H1 (cell line): ENCODE data around the gene AIMP1. TPM values are rescaled to one million over a fixed set of nuclear protein-coding genes. Genes with fewer than 3 reads are reported as not detected.

ENCODE experiments used
- CTCF ChIA-PET: fragments of 300-600 bp; sonication (Branson Sonifier 250); formaldehyde crosslinking; loops from one replicate; lab custom pipeline; 2021; ENCODE audit not compliant: partially characterized antibody; lab: Charles Lee
- POLR2A ChIA-PET: fragments of 300-600 bp; sonication (Branson Sonifier 250); formaldehyde crosslinking; loops from one replicate; lab custom pipeline; 2021; ENCODE audit warnings: inconsistent platforms; ENCODE audit not compliant: partially characterized antibody; lab: Charles Lee
- DNase-seq, 2 experiments: peaks; one replicate each; pipeline versions ENCODE4 v3.0.0 to v3.0.0-alpha.2; 2010 to 2022; ENCODE audit warnings: low spot score in 2 of 2, low read depth in 1 of 2, mixed read lengths in 1 of 2
- FAIRE-seq: peaks from 2 replicates; lab custom pipeline; 2011; peaks lifted over from hg19 to GRCh38; lab: Jason Lieb, UNC
- H2AFZ ChIP-seq: 2 replicates; pipeline ENCODE4 v1.8.1; 2012; ENCODE audit warnings: low read length, inconsistent platforms
- H2AK5ac ChIP-seq: 2 replicates; pipeline ENCODE4 v1.6.1; 2013; ENCODE audit warnings: low read depth, low read length
- H2BK120ac ChIP-seq: replicated peaks from 2 replicates; pipeline ENCODE3; 2013; ENCODE audit warnings: low read depth, low read length, inconsistent platforms
- H2BK12ac ChIP-seq: 2 replicates; pipeline ENCODE4 v1.6.1; 2013; ENCODE audit warnings: low read depth, low read length
- H2BK15ac ChIP-seq: 2 replicates; pipeline ENCODE4 v1.6.1; 2013; ENCODE audit warnings: low read length
- H2BK20ac ChIP-seq: 2 replicates; pipeline ENCODE4 v1.6.1; 2013; ENCODE audit warnings: low read length
- H2BK5ac ChIP-seq: 2 replicates; pipeline ENCODE4 v1.6.1; 2013; ENCODE audit warnings: low read depth, low read length
- H3K14ac ChIP-seq: 2 replicates; pipeline ENCODE4 v1.6.1; 2013; ENCODE audit warnings: inconsistent platforms; ENCODE audit not compliant: insufficient read length
- H3K18ac ChIP-seq: 2 replicates; pipeline ENCODE4 v1.6.1; 2013; ENCODE audit warnings: low read length; ENCODE audit errors: extremely low read depth
- H3K23ac ChIP-seq: 2 replicates; pipeline ENCODE4 v1.6.1; 2013; ENCODE audit warnings: inconsistent platforms; ENCODE audit not compliant: insufficient read length
- H3K23me2 ChIP-seq: 2 replicates; pipeline ENCODE4 v1.6.1; 2013; ENCODE audit warnings: low read depth, low read length
- H3K27ac ChIP-seq: 2 replicates; pipeline ENCODE4 v1.6.1; 2011; ENCODE audit warnings: low read depth, low read length, inconsistent platforms
- H3K27me3 ChIP-seq, 4 experiments: replicated peaks in 1 of 4; 1 replicate in 1 of 4; 2 replicates in 3 of 4; pipeline versions ENCODE4 v1.6.1 to v1.8.1; 2011 to 2013; ENCODE audit warnings: low read length in 3 of 4, mild to moderate bottlenecking in 3 of 4, inconsistent platforms in 2 of 4, mixed read lengths in 2 of 4, moderate library complexity in 1 of 4; ENCODE audit not compliant: control insufficient read depth in 3 of 4, insufficient read depth in 3 of 4; ENCODE audit errors: extremely low read depth in 1 of 4
- H3K36me3 ChIP-seq, 4 experiments: 2 replicates each; pipeline versions ENCODE4 v1.6.1 to v1.8.1; 2011 to 2013; ENCODE audit warnings: mild to moderate bottlenecking in 4 of 4, low read length in 3 of 4, moderate library complexity in 2 of 4, control low read depth in 1 of 4, inconsistent platforms in 1 of 4; ENCODE audit not compliant: insufficient read depth in 4 of 4, control insufficient read depth in 2 of 4
- H3K4ac ChIP-seq: replicated peaks from 2 replicates; pipeline ENCODE3; 2013; ENCODE audit warnings: low read length, low read depth, mixed read lengths, inconsistent platforms; ENCODE audit not compliant: insufficient read length
- H3K4me1 ChIP-seq, 4 experiments: replicated peaks in 1 of 4; 1 replicate in 1 of 4; 2 replicates in 3 of 4; pipeline versions ENCODE4 v1.6.1 to v1.8.1; 2011 to 2013; ENCODE audit warnings: low read length in 3 of 4, inconsistent platforms in 2 of 4, mixed read lengths in 1 of 4; ENCODE audit not compliant: insufficient read depth in 4 of 4, control insufficient read depth in 3 of 4
- H3K4me2 ChIP-seq, 2 experiments: 2 replicates each; pipeline versions ENCODE4 v1.6.1 to v1.8.1; 2011 to 2013; ENCODE audit warnings: low read depth in 2 of 2, low read length in 2 of 2, control low read depth in 1 of 2, inconsistent platforms in 1 of 2, mild to moderate bottlenecking in 1 of 2; ENCODE audit not compliant: insufficient read depth in 1 of 2
- H3K4me3 ChIP-seq, 4 experiments: fragments of 200-600, 300-600 bp in 1 of 4; sonication (generic), shearing (Covaris generic), sonication (Bioruptor Twin) in 1 of 4; 2 replicates each; pipeline versions ENCODE4 v1.5.1 to v1.8.1; 2011 to 2016; ENCODE audit warnings: low read length in 4 of 4, low read depth in 3 of 4, control low read depth in 2 of 4, inconsistent platforms in 2 of 4, mild to moderate bottlenecking in 2 of 4, mixed read lengths in 1 of 4, moderate library complexity in 1 of 4; ENCODE audit not compliant: insufficient read depth in 2 of 4; ENCODE audit errors: extremely low read depth in 1 of 4
- H3K56ac ChIP-seq: replicated peaks from 2 replicates; pipeline ENCODE3; 2013; ENCODE audit warnings: low read depth, mild to moderate bottlenecking, mixed read lengths, low read length, inconsistent platforms; ENCODE audit not compliant: insufficient read length
- H3K79me1 ChIP-seq: 2 replicates; pipeline ENCODE4 v1.6.1; 2013; ENCODE audit warnings: low read depth, low read length, control low read depth
- H3K79me2 ChIP-seq, 2 experiments: 2 replicates each; pipeline versions ENCODE4 v1.6.1 to v1.8.1; 2012 to 2013; ENCODE audit warnings: low read length in 2 of 2, mild to moderate bottlenecking in 2 of 2, inconsistent platforms in 1 of 2; ENCODE audit not compliant: insufficient read depth in 2 of 2, control insufficient read depth in 1 of 2
- H3K9ac ChIP-seq, 4 experiments: replicated peaks in 1 of 4; 1 replicate in 1 of 4; 2 replicates in 3 of 4; pipeline versions ENCODE4 v1.6.1 to v1.8.1; 2011 to 2013; ENCODE audit warnings: low read depth in 3 of 4, low read length in 3 of 4, control low read depth in 2 of 4, mild to moderate bottlenecking in 2 of 4, moderate library complexity in 2 of 4, inconsistent platforms in 1 of 4; ENCODE audit errors: extremely low read depth in 1 of 4
- H3K9me3 ChIP-seq, 2 experiments: 2 replicates each; pipeline versions ENCODE4 v1.6.1 to v1.8.1; 2012 to 2013; ENCODE audit warnings: mild to moderate bottlenecking in 2 of 2, moderate library complexity in 2 of 2, control low read depth in 1 of 2, inconsistent platforms in 1 of 2, low read depth in 1 of 2, low read length in 1 of 2, mixed read lengths in 1 of 2; ENCODE audit not compliant: insufficient read depth in 2 of 2
- H4K20me1 ChIP-seq, 2 experiments: replicated peaks in 1 of 2; 2 replicates each; pipeline versions ENCODE3 to v1.8.1; 2011 to 2013; ENCODE audit warnings: inconsistent platforms in 2 of 2, low read length in 2 of 2, mild to moderate bottlenecking in 1 of 2; ENCODE audit not compliant: insufficient read depth in 2 of 2, control insufficient read depth in 1 of 2
- H4K5ac ChIP-seq: 2 replicates; pipeline ENCODE4 v1.6.1; 2013; ENCODE audit warnings: low read length, low read depth, mixed read lengths, inconsistent platforms; ENCODE audit not compliant: insufficient read length
- H4K8ac ChIP-seq: 2 replicates; pipeline ENCODE4 v1.8.0; 2013; ENCODE audit warnings: mild to moderate bottlenecking, moderate library complexity, low read length, inconsistent platforms; ENCODE audit not compliant: insufficient read depth; ENCODE audit errors: extremely low read depth
- H4K91ac ChIP-seq: replicated peaks from 2 replicates; pipeline ENCODE3; 2013; ENCODE audit warnings: low read length, mixed read lengths, inconsistent platforms; ENCODE audit not compliant: insufficient read length
- CHD1 ChIP-seq: IDR thresholded peaks from 2 replicates; pipeline ENCODE4 v1.6.1; 2012; ENCODE audit warnings: low read depth, low read length, improper control_type of control experiment
- EP300 ChIP-seq, 2 experiments: IDR thresholded peaks; 1 replicate in 1 of 2; 2 replicates in 1 of 2; pipeline ENCODE4 v1.6.1; 2011 to 2012; ENCODE audit warnings: low read depth in 2 of 2, low read length in 2 of 2, mild to moderate bottlenecking in 2 of 2, borderline replicate concordance in 1 of 2, inconsistent platforms in 1 of 2, moderate library complexity in 1 of 2
- WGBS, 2 experiments: shearing (Covaris generic) in 1 of 2; methylation state at CpG; one replicate each; pipeline versions ENCODE4 v1.1.6 to v1.1.7; 2013 to 2015; ENCODE audit warnings: low lambda C conversion rate in 2 of 2, mixed read lengths in 2 of 2, inconsistent platforms in 1 of 2, low coverage in 1 of 2, missing lambda C conversion rate in 1 of 2; ENCODE audit not compliant: insufficient replicate concordance in 2 of 2, insufficient coverage in 1 of 2, insufficient read length in 1 of 2; ENCODE audit errors: extremely low coverage in 1 of 2, missing lambda C conversion rate in 1 of 2; 5-methylcytosine and 5-hydroxymethylcytosine counted together
- polyA plus RNA-seq, 7 experiments: library from polyadenylated mRNA; depleted of rRNA in 3 of 7; stranded (reverse) in 5 of 7; unstranded in 2 of 7; fragments of >200 nt in 5 of 7; fragments of 200-250 nt in 2 of 7; gene quantifications; 1 replicate in 5 of 7; 2 replicates in 1 of 7; 4 replicates in 1 of 7; pipeline versions ENCODE4 v1.2.1 to v1.2.3, GENCODE V29; 2011 to 2013; ENCODE audit warnings: missing spikeins in 2 of 7, mixed read lengths in 2 of 7
- total RNA-seq: library from RNA; stranded (reverse); fragmentation: NEBNext Ultra II Directional; extraction: Animal tissue kit (Norgen Biotek cat#: 25700); gene quantifications from 2 replicates; pipeline ENCODE4 v1.2.1, GENCODE V29; 2021

The AIMP1 gene
- total and polyA plus RNA-seq, 2 of the 8 experiments (the other 6 are each of a cell fraction or from before 2014, with no cell fraction given), result 7.9 to 54.6 TPM

DNA sequence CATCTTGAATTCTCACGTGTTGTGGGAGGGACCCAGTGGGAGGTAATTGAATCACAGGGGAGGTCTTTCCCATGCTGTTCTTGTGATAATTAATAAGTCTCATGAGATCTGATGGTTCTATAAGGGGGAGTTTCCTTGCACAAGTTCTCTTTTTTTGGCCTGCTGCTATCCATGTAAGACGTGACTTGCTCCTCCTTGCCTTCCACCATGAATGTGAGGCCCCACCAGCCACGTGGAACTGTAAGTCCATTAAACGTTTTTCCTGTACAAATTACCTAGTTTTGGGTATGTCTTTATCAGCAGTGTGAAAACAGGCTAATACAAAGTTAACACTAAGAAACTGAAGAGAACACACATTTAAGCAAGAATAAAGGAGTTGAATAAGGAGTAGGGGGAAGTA is 16.4 kb upstream of the AIMP1 start:
- CTCF ChIA-PET, result interaction anchor here (1.1 kb wide), 1 partner anchor 27 kb away, joined by 3 read pairs; no protein-coding TSS in a partner anchor
- no peak for FAIRE-seq

More for the DNA sequence above, 16.4 kb upstream of the AIMP1 start:
- H2BK120ac ChIP-seq, result no peak overlapping the region
- no peak overlapping the region for H3K23ac ChIP-seq
- no peak overlapping the region for H2BK20ac ChIP-seq
- no peaks in the 10 kb centered on the region for H3K79me1 ChIP-seq
- H3K9me3 ChIP-seq, result no peaks in the 10 kb centered on the region
- H2AK5ac ChIP-seq, result no peak overlapping the region
- H2BK5ac ChIP-seq, result no peak overlapping the region
- H3K9ac ChIP-seq, result no peak overlapping the region
- no peaks in the 10 kb centered on the region; a peak in 1 of 4 replicates for H3K79me2 ChIP-seq
- TF ChIP-seq CHD1 (no peak), EP300 (IDR thresholded peaks at IDR 0.05; ENCODE audit: borderline replicate concordance in 1 of 2, low read depth in 2 of 2, low read length in 2 of 2) (no peak)
- H3K36me3 ChIP-seq, result peaks cover 0 to 6% (median under 1%) of the 10 kb centered on the region in 4 experiments; a peak in 4 of 8 replicates
- H3K4me1 ChIP-seq, result peaks cover 0 to 8% (median 5%) of the 10 kb centered on the region in 4 experiments; a peak in 3 of 7 replicates
- H3K4ac ChIP-seq, result no peak overlapping the region
- H3K27ac ChIP-seq, result no peak overlapping the region
- H3K4me3 ChIP-seq, result no peak overlapping the region
- H3K23me2 ChIP-seq, result peaks cover 2% of the 10 kb centered on the region; the same call in 1 of the 2 replicates
- no peak overlapping the region for H3K14ac ChIP-seq
- no peaks in the 10 kb centered on the region for H4K20me1 ChIP-seq
- DNase-seq, result no peak
- no peak overlapping the region for H2AFZ ChIP-seq
- no peak overlapping the region for H2BK15ac ChIP-seq
- H3K27me3 ChIP-seq, result no peaks in the 10 kb centered on the region
- H3K18ac ChIP-seq, result no peak overlapping the region
- no peak overlapping the region for H4K8ac ChIP-seq
- no peak overlapping the region for H2BK12ac ChIP-seq
- H3K4me2 ChIP-seq, result no peak overlapping the region
- POLR2A ChIA-PET, result interaction anchor here (3.4 kb wide), 1 partner anchor 16 kb away, joined by 13 read pairs; the partner anchor contains the start of genes AIMP1 and TBCK
- H3K56ac ChIP-seq, result no peak overlapping the region
- no peak overlapping the region for H4K91ac ChIP-seq
- H4K5ac ChIP-seq, result no peak overlapping the region
- 89% methylated on average over 4 of the region's 4 CpGs; no CpG with 5 or more reads in 1 of the 2 experiments for WGBS, 2 experiments
